ENCODE data around the gene CDCA3.
A peak's percentile ranks its signal among the peaks of the same experiment; 100 is the strongest.

The CDCA3 gene

GRCh38 chr12:6834873-6835272 is 16.2 kb downstream of the CDCA3 start:
- no peak for TF ChIP-seq TAF1 (IDR thresholded peaks at IDR 0.05; ENCODE audit: borderline replicate concordance, low read depth, low read length)
- TF ChIP-seq POLR2A (IDR thresholded peaks at IDR 0.05; ENCODE audit: low read depth, low read length) = no peak
- TF ChIP-seq POLR2AphosphoS5 (IDR thresholded peaks at IDR 0.05; ENCODE audit: low read depth, low read length) = no peak
- DNase-seq (ENCODE audit: insufficient read length) (no peak), FAIRE-seq (no peak)

GRCh38 chr12:6834254-6834653 is 16.8 kb downstream of the CDCA3 start:
- no peak for FAIRE-seq
- no peak for DNase-seq (ENCODE audit: insufficient read length)
- no peak for TF ChIP-seq POLR2AphosphoS5 (IDR thresholded peaks at IDR 0.05; ENCODE audit: low read depth, low read length)
- TF ChIP-seq TAF1 (IDR thresholded peaks at IDR 0.05; ENCODE audit: borderline replicate concordance, low read depth, low read length) = no peak
- no peak for TF ChIP-seq POLR2A (IDR thresholded peaks at IDR 0.05; ENCODE audit: low read depth, low read length)

- TF ChIP-seq TAF1 (IDR thresholded peaks at IDR 0.05; ENCODE audit: borderline replicate concordance, low read depth, low read length) (no peak), POLR2A (IDR thresholded peaks at IDR 0.05; ENCODE audit: low read depth, low read length) (no peak), POLR2AphosphoS5 (IDR thresholded peaks at IDR 0.05; ENCODE audit: low read depth, low read length) (no peak)
Observed at GRCh38 chr12:6833189-6833890, 17.7 kb downstream of the CDCA3 start.

GRCh38 chr12:6832125-6832524 is 19.0 kb downstream of the CDCA3 start:
- FAIRE-seq (no peak), DNase-seq (ENCODE audit: insufficient read length) (no peak)
- no peak for TF ChIP-seq POLR2AphosphoS5 (IDR thresholded peaks at IDR 0.05; ENCODE audit: low read depth, low read length)
- TF ChIP-seq POLR2A (IDR thresholded peaks at IDR 0.05; ENCODE audit: low read depth, low read length) = no peak
- no peak for TF ChIP-seq TAF1 (IDR thresholded peaks at IDR 0.05; ENCODE audit: borderline replicate concordance, low read depth, low read length)

More at GRCh38 chr12:6833189-6833890, 17.7 kb downstream of the CDCA3 start:
- DNase-seq (ENCODE audit: insufficient read length) (no peak), FAIRE-seq (no peak)

GRCh38 chr12:6831450-6831995 is 19.6 kb downstream of the CDCA3 start:
- TF ChIP-seq TAF1 (IDR thresholded peaks at IDR 0.05; ENCODE audit: borderline replicate concordance, low read depth, low read length) = no peak
- TF ChIP-seq POLR2AphosphoS5 (IDR thresholded peaks at IDR 0.05; ENCODE audit: low read depth, low read length) = no peak
- TF ChIP-seq POLR2A (IDR thresholded peaks at IDR 0.05; ENCODE audit: low read depth, low read length) = no peak

GRCh38 chr12:6830999-6831398 is 20.1 kb downstream of the CDCA3 start:
- TF ChIP-seq POLR2A (IDR thresholded peaks at IDR 0.05; ENCODE audit: low read depth, low read length) = no peak
- TF ChIP-seq TAF1 (IDR thresholded peaks at IDR 0.05; ENCODE audit: borderline replicate concordance, low read depth, low read length) = no peak
- TF ChIP-seq POLR2AphosphoS5 (IDR thresholded peaks at IDR 0.05; ENCODE audit: low read depth, low read length) = no peak
- no peak for FAIRE-seq
- no peak for DNase-seq (ENCODE audit: insufficient read length)

More at GRCh38 chr12:6831450-6831995, 19.6 kb downstream of the CDCA3 start:
- no peak for DNase-seq (ENCODE audit: insufficient read length)
- FAIRE-seq = no peak

GRCh38 chr12:6830286-6830890 is 20.7 kb downstream of the CDCA3 start:
- DNase-seq (ENCODE audit: insufficient read length) (no peak), FAIRE-seq (no peak)
- TF ChIP-seq POLR2AphosphoS5 (IDR thresholded peaks at IDR 0.05; ENCODE audit: low read depth, low read length) (no peak), TAF1 (IDR thresholded peaks at IDR 0.05; ENCODE audit: borderline replicate concordance, low read depth, low read length) (no peak), POLR2A (IDR thresholded peaks at IDR 0.05; ENCODE audit: low read depth, low read length) (no peak)

- DNase-seq (ENCODE audit: insufficient read length) (no peak), FAIRE-seq (peak; percentile 33)
- TF ChIP-seq POLR2AphosphoS5 (IDR thresholded peaks at IDR 0.05; ENCODE audit: low read depth, low read length) (no peak), POLR2A (IDR thresholded peaks at IDR 0.05; ENCODE audit: low read depth, low read length) (no peak)
Observed at GRCh38 chr12:6829536-6830220, 21.4 kb downstream of the CDCA3 start.

GRCh38 chr12:6828781-6829535 is 22.1 kb downstream of the CDCA3 start:
- TF ChIP-seq TAF1 (IDR thresholded peaks at IDR 0.05; ENCODE audit: borderline replicate concordance, low read depth, low read length) (no peak), POLR2AphosphoS5 (IDR thresholded peaks at IDR 0.05; ENCODE audit: low read depth, low read length) (no peak), POLR2A (IDR thresholded peaks at IDR 0.05; ENCODE audit: low read depth, low read length) (no peak)
- DNase-seq (ENCODE audit: insufficient read length) (no peak), FAIRE-seq (no peak)

GRCh38 chr12:6827982-6828780 is 22.9 kb downstream of the CDCA3 start, which contains the start of gene P3H3:
Gene P3H3 (plus strand): TSS chr12:6828407. CDS start chr12:6828441, 34 bp downstream.
- DNase-seq (ENCODE audit: insufficient read length) (no peak), FAIRE-seq (no peak)
- TF ChIP-seq POLR2AphosphoS5 (IDR thresholded peaks at IDR 0.05; ENCODE audit: low read depth, low read length) = no peak
- TF ChIP-seq POLR2A (IDR thresholded peaks at IDR 0.05; ENCODE audit: low read depth, low read length) = no peak
- TF ChIP-seq TAF1 (IDR thresholded peaks at IDR 0.05; ENCODE audit: borderline replicate concordance, low read depth, low read length) = no peak

Measured in GM12892 (cell line).